Mesodermal cell (in vitro differentiated cells): ENCODE measurements around the gene AAMDC.
A peak's percentile ranks its signal among the peaks of the same experiment; 100 is the strongest.
"Not testable (repeated sequence)": the region's sequence is repeated elsewhere in the genome, so short reads cannot be mapped to it uniquely, and the experiment has no call there.

Experiments used
- H3K27ac ChIP-seq: 2 replicates; pipeline ENCODE4 v1.7.0; 2013; ENCODE audit warnings: mild to moderate bottlenecking, low read depth, low read length, moderate library complexity; ENCODE audit not compliant: severe bottlenecking
- H3K36me3 ChIP-seq: 2 replicates; pipeline ENCODE4 v1.7.1; 2013; ENCODE audit warnings: mild to moderate bottlenecking, low read length, moderate library complexity; ENCODE audit not compliant: control insufficient read depth, insufficient read depth
- H3K4me1 ChIP-seq: one replicate; pipeline ENCODE4 v1.7.1; 2013; ENCODE audit warnings: mild to moderate bottlenecking, low read length; ENCODE audit not compliant: insufficient read depth, control insufficient read depth, poor library complexity, severe bottlenecking
- H3K4me3 ChIP-seq: 2 replicates; pipeline ENCODE4 v1.7.0; 2013; ENCODE audit warnings: low read length, control low read depth, mild to moderate bottlenecking; ENCODE audit not compliant: insufficient read depth, poor library complexity, severe bottlenecking; ENCODE audit errors: extremely low read depth
- H3K9me3 ChIP-seq: 2 replicates; pipeline ENCODE4 v1.7.1; 2013; ENCODE audit warnings: mild to moderate bottlenecking, low read length, moderate library complexity; ENCODE audit not compliant: control insufficient read depth
- WGBS, 2 experiments: methylation state at CpG; one replicate each; pipeline ENCODE4 v1.1.5; 2013; ENCODE audit warnings: missing lambda C conversion rate in 2 of 2; ENCODE audit not compliant: insufficient coverage in 2 of 2; 5-methylcytosine and 5-hydroxymethylcytosine counted together

The AAMDC gene

DNA sequence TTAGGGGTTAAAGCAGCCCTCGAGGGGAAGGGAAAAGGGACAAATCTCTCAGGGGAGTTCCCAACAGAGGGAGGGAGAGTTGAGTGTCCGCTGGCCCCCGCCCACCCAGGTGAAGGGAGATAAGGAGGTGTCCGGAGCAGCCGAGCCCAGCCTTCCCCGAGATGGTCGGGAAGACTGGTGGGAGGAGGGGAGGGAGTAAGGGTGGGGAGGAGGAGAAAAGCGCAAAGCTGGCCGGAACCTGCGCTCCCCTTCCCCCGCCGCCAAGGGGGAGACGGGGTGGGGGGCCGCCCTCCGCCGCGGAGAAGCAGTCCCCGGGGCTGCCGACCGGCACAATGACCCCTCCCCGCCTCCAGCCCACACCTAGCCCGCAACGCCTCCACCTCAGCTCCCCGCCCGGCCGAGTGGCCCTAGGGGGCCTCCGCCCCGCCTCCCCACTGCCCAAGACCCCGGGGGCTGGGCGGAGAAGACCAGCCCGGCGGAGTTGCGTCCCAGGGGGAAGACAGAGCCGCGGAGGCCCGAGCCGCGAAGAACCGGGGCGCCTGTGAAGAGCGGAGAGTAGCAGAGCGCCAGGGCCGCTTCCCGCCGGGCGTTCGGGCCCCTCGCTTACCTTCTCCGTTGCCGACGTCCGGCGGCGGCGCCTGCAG is 901 bp upstream of the AAMDC start:
- H3K9me3 ChIP-seq: no peaks in the 10 kb centered on the region
- peak overlapping the region; percentile 85 for H3K27ac ChIP-seq
- peak overlapping the region; percentile 100 for H3K4me3 ChIP-seq
- 0% methylated on average over 21 to 39 of the region's 55 CpGs for WGBS, 2 experiments
- peaks cover 12% of the 10 kb centered on the region for H3K36me3 ChIP-seq
- peaks cover 11% of the 10 kb centered on the region for H3K4me1 ChIP-seq

DNA sequence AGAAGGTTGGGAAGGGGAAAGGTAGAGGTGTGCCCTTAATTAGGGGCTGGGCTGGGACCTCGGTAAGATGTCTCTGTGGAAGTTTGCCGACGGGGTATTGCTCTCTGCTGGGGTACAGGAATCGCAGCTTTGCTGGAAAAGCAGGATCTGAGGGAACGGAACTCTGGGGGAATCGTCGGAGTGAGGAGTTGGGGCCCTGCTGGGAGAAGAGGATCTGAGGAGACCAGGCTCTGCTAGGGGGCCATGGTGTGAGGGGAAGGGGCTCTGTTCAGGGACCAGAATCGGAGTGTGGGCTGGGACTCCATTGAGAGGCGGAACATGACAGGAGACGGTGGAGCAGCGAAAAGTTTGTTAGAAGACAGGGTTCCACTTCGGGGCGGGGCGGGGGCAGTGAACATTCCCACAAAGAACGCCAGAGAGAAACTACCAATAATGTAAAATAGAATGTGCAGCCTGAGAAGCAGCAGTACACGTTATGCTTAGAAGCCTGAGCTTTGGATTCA is 456 bp downstream of the AAMDC start:
- peak overlapping the region; percentile 100 for H3K4me3 ChIP-seq
- WGBS, 2 experiments: 0 to 3% methylated on average over 10 to 16 of the region's 16 CpGs
- peak overlapping the region; percentile 79 for H3K27ac ChIP-seq
- H3K36me3 ChIP-seq: peaks cover 8% of the 10 kb centered on the region
- peaks cover 11% of the 10 kb centered on the region for H3K4me1 ChIP-seq
- H3K9me3 ChIP-seq: no peaks in the 10 kb centered on the region

GRCh38 chr11:77822126-77822525 is 1.2 kb downstream of the AAMDC start:
- H3K27ac ChIP-seq, H3K9me3 ChIP-seq, H3K36me3 ChIP-seq: not testable (repeated sequence)
- 74 to 88% methylated on average over 7 to 10 of the region's 13 CpGs for WGBS, 2 experiments
- Histone ChIP-seq H3K4me3 (peak overlapping the region; percentile 100), H3K4me1 (peaks cover 11% of the 10 kb centered on the region)

DNA sequence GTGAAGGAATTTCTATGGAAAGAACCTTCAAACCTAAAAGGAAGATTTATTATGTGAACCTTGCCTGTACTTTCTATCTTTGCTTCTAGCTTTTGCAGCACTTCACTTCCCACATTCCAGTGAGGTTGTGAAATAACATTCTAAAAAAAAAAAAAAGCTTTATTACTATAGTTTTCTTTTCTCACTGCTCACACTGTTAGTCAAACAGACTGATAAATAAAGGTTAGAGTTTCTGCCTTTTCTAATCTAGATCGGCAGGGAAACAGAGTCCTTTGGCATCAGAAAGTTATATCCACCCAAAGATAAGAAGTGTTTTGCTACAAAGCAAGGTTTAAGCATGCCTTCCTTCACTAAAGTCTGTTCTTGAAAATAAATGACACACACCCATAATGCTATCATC is 2.8 kb downstream of the AAMDC start:
- H3K36me3 ChIP-seq: no peaks in the 10 kb centered on the region
- no peak overlapping the region for H3K27ac ChIP-seq
- H3K9me3 ChIP-seq: no peaks in the 10 kb centered on the region
- H3K4me1 ChIP-seq: peaks cover 10% of the 10 kb centered on the region
- H3K4me3 ChIP-seq: no peak overlapping the region
- WGBS, 2 experiments: 80 to 100% methylated on average over 1 of the region's 1 CpG

GRCh38 chr11:77828926-77829325 is 8.0 kb downstream of the AAMDC start:
- WGBS, 2 experiments: 90% methylated on average over 2 of the region's 2 CpGs; no CpG with 5 or more reads in 1 of the 2 experiments
- H3K27ac ChIP-seq: no peak overlapping the region
- no peaks in the 10 kb centered on the region for H3K4me1 ChIP-seq
- H3K36me3 ChIP-seq: peaks cover 5% of the 10 kb centered on the region
- H3K4me3 ChIP-seq: no peak overlapping the region
- peaks cover 15% of the 10 kb centered on the region for H3K9me3 ChIP-seq

- peaks cover 15% of the 10 kb centered on the region for H3K9me3 ChIP-seq
- no peak overlapping the region for H3K27ac ChIP-seq
- H3K4me3 ChIP-seq: no peak overlapping the region
- H3K4me1 ChIP-seq: no peaks in the 10 kb centered on the region
- 96 to 100% methylated on average over 4 of the region's 4 CpGs for WGBS, 2 experiments
- H3K36me3 ChIP-seq: peaks cover 5% of the 10 kb centered on the region
Observed at GRCh38 chr11:77833302-77833701, 12.4 kb downstream of the AAMDC start.

- Histone ChIP-seq H3K9me3 (no peaks in the 10 kb centered on the region), H3K4me1 (no peaks in the 10 kb centered on the region), H3K4me3 (no peak overlapping the region), H3K36me3 (peaks cover 57% of the 10 kb centered on the region), H3K27ac (no peak overlapping the region)
- 86% methylated on average over 1 of the region's 1 CpG; no CpG with 5 or more reads in 1 of the 2 experiments for WGBS, 2 experiments
Observed at GRCh38 chr11:77842441-77843121, 21.6 kb downstream of the AAMDC start.

- not testable (repeated sequence) for H3K4me3 ChIP-seq, H3K9me3 ChIP-seq, H3K27ac ChIP-seq, H3K4me1 ChIP-seq
- 100% methylated on average over 1 of the region's 5 CpGs; no CpG with 5 or more reads in 1 of the 2 experiments for WGBS, 2 experiments
- peaks cover 67% of the 10 kb centered on the region for H3K36me3 ChIP-seq
Observed at GRCh38 chr11:77843700-77844099, 22.8 kb downstream of the AAMDC start.

- WGBS, 2 experiments: no CpG with 5 or more reads among the region's 1 CpG
- no peaks in the 10 kb centered on the region for H3K4me1 ChIP-seq
- H3K9me3 ChIP-seq: peaks cover 25% of the 10 kb centered on the region
- no peak overlapping the region for H3K4me3 ChIP-seq
- no peak overlapping the region for H3K27ac ChIP-seq
- peaks cover 63% of the 10 kb centered on the region for H3K36me3 ChIP-seq
Observed at GRCh38 chr11:77851503-77851902, 30.6 kb downstream of the AAMDC start.

DNA sequence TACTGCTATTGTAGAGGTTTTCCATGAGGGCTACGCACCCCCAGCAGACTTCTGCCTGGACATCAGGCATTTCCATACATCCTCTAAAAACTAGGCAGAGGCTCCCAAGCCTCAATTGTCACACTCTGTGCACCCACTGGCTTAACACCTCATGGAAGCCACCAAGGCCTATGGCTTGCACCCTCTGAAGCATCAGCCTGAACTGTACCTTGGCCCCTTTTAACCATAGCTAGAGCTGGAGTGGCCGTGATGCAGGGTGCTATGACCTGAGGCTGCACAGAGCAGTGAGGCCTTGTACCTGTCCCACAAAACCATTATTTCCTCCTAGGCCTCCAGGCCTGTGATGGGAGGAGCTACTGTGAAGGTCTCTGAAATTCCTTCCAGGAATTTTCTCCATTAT is 33.9 kb downstream of the AAMDC start:
- Histone ChIP-seq H3K4me3 (no peak overlapping the region), H3K9me3 (peaks cover 27% of the 10 kb centered on the region), H3K4me1 (no peaks in the 10 kb centered on the region), H3K27ac (no peak overlapping the region), H3K36me3 (peaks cover 53% of the 10 kb centered on the region)
- WGBS, 2 experiments: 89 to 100% methylated on average over 2 of the region's 2 CpGs

- H3K4me3 ChIP-seq: not testable (repeated sequence)
- peaks cover 37% of the 10 kb centered on the region for H3K36me3 ChIP-seq
- 94 to 100% methylated on average over 3 to 6 of the region's 10 CpGs for WGBS, 2 experiments
Observed at GRCh38 chr11:77857906-77858457, 37.0 kb downstream of the AAMDC start.

More at GRCh38 chr11:77857906-77858457, 37.0 kb downstream of the AAMDC start:
- H3K9me3 ChIP-seq: peaks cover 27% of the 10 kb centered on the region
- not testable (repeated sequence) for H3K27ac ChIP-seq, H3K4me1 ChIP-seq
